ENCODE data around the gene LRRC4. TPM values are rescaled to one million over a fixed set of nuclear protein-coding genes. Genes with fewer than 3 reads are reported as not detected.

The LRRC4 gene
- polyA plus RNA-seq, 3 donors = 7.3 to 8.7 (median 8.4) TPM

DNA sequence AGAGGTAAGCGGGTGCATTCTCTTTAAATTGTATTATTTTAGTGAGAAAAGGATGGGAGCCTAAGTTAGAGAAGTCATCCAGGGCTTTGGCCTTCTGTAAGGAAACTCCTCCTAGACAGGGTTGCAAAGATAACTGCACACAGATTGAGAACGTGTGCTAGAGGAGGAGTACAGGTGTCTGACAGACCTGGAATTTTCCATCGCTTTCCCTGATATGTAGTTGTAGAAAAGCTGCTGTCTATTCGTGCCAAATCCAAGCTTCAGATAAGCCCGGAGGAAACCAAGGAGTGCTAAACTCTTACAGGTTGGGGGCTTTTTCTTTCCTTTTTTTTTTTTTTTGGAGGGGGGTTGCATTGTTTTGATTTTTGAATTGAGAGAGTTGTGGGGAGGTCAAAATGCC, 23.1 kb downstream of the LRRC4 start:
- DNase-seq (ENCODE audit: low read depth in 3 of 3, low spot score in 2 of 3) = no peak

DNA sequence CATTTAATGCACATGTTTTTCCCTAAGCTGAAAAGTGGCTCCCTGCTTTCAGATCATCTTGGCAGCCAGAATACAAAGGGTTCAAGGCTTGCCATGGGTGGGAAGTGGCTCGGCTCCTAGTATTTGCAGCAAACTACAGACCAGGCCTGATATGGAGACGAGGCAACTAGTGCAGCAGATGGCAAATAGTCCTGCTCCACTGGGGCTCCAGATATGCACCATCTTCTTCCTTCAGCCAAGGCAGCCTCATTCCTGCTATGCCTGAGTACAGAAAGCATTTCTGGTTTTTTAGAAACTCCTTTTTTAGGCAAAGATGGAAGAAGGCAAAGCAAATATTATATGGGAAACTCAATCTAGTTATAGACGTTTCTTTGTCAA, 23.9 kb downstream of the LRRC4 start:
- DNase-seq (ENCODE audit: low read depth in 3 of 3, low spot score in 2 of 3) = no peak

DNA sequence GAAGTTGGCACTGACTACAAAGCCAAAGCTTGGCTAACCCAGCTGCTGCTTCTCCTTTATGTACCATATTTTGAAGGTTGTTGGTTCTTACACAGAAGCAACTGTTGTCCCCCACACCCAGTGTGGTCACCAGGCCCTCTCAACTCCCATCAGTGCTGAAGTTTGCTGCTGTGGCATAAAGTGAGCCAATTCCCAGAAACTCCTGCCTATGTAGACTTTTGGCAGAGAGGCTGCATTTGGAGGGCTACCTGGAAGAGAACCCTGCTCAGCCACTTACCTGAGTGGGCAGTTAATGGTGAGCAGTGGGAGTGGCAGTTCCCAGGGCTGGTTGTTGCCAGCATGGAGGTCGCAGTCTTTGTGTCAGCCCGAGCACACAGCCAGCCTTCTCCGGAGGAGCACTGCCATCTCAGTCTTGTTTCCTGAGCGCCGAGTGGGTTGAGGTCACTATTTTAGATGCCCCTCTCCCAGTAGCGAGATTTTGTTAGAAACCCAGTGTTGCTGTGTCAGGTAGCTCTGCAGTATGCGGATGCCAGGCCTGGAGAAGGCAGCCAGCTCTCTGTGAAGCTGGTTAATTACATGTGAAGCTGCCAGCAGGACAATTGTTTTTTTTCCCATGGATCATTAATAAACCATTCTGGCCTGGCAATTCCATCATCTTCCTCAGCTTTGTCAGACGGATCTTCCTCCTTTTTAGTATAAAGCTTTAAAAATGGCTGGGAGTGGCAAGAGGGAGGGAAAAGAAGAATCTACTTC, 24.5 kb downstream of the LRRC4 start:
- DNase-seq (ENCODE audit: low read depth in 3 of 3, low spot score in 2 of 3) = no peak

DNA sequence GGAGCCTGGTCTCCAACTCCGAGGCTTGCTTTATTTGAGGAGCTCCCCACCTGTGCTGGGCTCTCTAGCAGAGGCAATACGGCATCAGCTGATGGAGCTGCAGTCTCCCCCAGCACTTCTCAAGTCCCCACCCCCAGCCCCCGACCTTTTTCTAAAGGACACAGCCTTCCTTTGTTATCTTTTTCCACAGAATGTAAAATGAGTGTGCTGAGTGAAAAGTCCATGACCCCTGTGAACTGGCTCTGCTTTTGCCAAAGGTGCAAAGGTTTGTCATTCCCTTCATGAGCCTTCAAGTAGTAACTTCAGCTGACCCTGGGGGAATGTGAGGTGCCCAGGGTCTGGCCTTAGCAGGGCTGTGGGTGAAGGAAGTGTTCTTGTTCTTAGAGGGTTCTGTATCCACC, 25.5 kb downstream of the LRRC4 start:
- DNase-seq (ENCODE audit: low read depth in 3 of 3, low spot score in 2 of 3) = no peak

DNA sequence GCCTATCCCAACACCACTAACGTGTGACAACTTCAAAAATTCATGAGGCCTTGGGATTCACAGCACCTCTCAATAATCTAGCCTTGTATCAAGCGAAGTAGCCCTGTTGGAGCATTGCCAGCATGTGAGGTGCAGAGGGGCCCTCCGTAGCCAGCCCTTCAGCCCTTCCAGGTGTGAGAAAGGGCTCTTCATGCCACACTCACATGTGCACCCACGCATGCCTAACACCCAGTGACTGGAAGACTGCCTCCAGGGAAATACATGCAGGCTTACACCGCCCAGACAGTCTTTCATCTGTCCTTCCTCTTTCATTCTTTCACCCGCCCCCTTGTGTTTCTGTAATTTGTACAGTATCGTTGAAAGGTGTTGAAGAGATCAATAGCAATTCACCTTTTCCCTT, 26.1 kb downstream of the LRRC4 start:
- DNase-seq (ENCODE audit: low read depth in 3 of 3, low spot score in 2 of 3) = no peak

DNA sequence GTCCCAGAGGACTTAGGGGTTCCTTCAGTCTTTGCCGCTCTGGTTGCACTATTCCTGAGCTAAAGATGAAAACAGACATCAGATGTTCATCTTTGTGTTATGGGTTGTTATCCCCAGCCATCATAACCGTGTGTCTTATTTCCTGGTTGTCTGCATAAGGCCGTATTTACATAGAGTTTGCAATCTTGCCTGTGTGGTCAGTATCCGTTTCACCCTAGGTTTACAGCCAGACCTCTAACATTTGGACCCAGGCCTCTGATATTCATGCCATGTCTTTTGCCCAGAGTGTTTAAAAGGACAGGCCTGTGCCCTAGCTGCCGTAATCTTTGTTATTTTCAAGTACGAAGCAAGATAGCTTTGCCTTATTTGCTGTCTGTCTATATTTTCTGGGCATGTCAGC, 26.6 kb downstream of the LRRC4 start:
- DNase-seq (ENCODE audit: low read depth in 3 of 3, low spot score in 2 of 3) = no peak

DNA sequence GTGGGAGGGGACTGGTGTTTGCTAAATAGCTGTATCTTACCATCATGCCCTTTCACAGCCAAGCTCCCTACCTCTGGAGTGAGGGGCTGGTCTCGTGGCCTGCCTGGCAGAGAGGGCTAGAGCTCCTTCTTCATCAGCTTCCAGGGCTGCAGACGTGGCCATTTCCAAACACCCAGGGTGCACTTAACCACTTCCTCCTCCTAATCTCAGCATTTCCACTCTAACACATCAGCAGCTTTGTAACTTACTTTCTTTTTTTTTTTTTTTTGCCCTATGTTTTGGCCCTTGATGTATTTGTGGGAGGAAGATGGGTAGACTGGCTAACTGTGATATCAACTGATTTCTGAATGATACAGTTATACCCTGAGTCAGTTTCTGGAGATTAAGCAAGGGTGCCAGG, 27.4 kb downstream of the LRRC4 start:
- no peak for DNase-seq (ENCODE audit: low read depth in 3 of 3, low spot score in 2 of 3)

DNA sequence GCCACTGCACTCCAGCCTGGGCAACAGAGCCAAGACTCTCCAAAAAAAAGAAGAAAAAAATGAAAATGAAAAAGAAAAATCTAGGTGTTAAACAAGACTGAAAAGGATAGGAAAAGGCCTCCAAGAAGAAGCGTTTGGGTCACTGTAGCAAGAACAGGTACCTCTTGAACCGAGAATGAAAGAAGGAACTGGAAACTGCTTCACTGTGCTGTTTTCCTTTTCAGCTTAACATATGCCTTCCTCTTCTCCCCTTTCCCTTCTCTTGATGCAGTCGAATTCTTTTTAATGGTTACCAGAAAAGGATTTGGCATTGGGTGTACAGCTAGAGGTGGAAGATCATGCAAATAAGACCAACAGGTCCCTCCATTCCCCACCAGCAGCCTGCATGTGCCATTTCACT, 28.1 kb downstream of the LRRC4 start:
- no peak for DNase-seq (ENCODE audit: low read depth in 3 of 3, low spot score in 2 of 3)

DNA sequence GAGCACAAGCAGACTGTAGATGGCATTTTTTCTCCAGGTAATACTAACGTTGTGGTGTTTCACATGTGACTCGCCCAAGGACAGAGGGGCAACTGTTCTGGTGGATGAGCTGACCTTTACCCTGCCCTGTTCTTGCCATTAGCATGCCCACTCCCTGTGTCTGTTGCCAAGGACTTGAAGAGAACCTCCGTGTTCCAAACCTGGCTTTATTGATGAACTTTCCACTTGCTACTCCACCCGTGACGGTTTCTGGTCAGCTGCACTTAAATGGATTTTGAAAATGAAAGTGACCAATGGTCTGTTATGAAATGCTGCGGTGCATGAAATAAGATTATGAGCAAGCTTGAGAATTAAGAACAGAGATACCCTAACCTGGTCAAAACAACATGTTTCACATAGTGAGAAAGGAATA, 30.4 kb downstream of the LRRC4 start:
- no peak for DNase-seq (ENCODE audit: low read depth in 3 of 3, low spot score in 2 of 3)

DNA sequence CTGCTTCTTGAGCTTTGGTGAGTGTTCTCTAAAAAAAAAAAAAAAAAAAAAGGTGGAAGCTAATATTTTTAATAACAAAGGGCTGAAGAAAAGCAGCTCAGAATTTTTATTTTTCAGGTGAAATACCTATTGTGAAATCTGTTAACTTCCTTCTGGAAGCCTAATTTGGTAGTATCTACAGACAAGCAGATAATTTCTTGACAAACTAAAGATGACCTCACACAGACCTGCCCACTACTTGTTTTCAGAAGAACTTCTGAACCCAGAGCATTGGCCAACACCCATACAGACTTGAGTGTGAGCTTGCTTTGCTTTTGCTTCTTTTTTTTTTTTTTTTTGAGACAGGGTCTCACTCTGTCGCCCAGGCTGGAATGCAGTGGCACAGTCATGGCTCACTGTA, 31.2 kb downstream of the LRRC4 start:
- DNase-seq (ENCODE audit: low read depth in 3 of 3, low spot score in 2 of 3) = no peak

DNA sequence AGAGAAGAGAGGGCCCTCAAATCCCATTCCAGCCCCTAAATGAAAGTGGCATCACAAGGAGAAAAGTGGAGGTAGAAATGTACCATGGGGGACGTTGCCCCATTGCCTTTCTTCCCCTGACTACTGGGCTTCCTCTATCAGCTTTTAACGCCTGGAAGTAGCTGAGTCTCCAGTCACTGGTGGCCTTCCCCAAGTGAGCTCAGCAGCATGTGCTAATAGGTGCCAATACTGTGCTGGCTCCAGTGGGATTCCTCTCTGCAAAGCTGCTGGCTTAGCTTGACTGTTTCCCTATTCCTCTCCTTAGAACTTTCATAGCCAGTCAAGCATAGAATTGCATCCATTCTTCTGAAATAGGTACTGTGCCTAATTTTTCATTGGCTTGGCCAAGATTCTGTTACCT, 32.6 kb downstream of the LRRC4 start:
- DNase-seq (ENCODE audit: low read depth in 3 of 3, low spot score in 2 of 3) = no peak

DNA sequence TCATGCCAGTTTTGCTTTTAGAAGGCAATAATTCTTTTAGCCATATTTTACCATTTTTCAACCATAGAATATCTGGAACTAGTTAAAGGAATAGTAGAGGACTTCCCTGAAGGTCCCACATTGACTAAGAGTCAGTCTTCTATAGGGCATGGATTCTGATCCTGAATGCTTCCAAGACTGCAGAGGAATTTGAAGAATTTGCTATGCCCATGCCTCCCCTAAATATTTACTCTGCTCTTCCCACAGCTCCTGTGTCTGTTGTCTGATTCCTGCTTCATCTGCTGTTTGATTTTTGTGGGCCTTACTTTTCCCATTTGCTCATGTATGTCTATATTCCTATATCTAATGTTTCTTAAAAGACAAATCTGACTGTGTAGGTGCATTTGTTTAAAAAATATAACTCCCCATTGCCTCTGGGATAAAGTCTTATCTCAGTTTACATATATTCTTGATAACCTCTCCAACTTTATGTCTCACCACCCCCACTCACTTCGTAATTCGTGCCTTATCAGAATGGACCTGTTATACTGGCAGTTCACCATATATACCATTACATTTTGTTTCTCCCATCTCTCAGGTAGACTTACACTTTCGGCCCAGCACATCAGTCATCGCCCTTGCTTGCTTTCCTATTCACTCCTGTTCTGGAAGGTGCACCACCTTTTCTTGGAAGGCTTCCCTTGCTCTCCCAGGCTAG, 33.9 kb downstream of the LRRC4 start:
- no peak for DNase-seq (ENCODE audit: low read depth in 3 of 3, low spot score in 2 of 3)

DNA sequence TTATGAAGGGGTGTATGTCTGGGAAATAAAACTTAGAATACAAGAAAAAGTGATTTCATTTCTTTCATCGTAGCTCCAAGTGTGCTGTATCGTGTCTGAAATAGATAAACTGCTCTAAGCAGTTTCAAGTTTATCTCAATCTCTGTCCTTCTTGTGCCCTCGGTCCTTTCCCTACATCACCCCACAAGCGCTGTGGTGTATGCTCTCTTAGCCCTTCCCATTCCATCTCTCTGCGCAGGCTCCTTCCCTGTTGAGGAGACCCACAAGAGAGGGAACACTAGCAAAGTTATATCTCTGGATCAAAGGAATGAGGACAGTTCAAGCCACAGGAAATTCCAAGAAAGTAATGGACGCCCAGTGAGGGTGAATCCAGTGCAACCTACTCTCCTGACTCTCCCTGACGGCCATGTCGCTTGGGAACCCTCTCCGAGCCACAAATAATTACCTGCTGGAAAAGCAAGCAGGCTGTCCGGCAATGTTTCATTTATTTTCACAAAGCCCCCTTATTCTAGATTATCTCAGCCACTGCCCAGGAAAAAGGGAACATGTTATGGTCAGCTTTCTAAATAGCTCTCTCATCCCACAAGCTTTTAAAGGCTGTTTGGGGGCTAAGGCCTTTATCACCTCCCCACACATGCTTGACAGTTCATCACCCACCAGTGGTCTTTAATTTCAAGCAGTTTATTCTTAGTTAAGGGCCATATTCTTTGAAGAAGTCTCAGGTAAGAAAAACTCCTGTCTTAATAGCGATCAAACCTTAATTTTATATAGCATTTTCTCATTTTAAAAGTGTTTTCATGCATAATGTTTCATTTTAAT, 34.8 kb downstream of the LRRC4 start:
- DNase-seq (ENCODE audit: low read depth in 3 of 3, low spot score in 2 of 3) = no peak

DNA sequence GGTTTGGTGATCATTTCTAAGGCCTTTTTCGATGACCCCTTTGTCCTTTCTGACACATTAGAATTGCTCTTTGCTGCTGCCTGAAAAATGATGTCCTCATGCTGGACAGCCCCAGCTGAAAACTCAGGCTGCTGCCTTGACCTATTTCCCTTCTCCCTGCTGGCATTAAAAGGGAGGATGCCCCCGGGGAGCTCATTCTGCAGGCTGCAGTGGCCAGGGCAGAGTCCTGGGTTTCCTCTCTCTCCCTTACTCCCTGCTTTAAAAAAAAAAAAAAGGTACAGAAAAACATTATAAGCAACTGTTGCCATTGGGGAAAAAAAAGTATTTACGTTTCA, 35.4 kb downstream of the LRRC4 start:
- no peak for DNase-seq (ENCODE audit: low read depth in 3 of 3, low spot score in 2 of 3)

DNA sequence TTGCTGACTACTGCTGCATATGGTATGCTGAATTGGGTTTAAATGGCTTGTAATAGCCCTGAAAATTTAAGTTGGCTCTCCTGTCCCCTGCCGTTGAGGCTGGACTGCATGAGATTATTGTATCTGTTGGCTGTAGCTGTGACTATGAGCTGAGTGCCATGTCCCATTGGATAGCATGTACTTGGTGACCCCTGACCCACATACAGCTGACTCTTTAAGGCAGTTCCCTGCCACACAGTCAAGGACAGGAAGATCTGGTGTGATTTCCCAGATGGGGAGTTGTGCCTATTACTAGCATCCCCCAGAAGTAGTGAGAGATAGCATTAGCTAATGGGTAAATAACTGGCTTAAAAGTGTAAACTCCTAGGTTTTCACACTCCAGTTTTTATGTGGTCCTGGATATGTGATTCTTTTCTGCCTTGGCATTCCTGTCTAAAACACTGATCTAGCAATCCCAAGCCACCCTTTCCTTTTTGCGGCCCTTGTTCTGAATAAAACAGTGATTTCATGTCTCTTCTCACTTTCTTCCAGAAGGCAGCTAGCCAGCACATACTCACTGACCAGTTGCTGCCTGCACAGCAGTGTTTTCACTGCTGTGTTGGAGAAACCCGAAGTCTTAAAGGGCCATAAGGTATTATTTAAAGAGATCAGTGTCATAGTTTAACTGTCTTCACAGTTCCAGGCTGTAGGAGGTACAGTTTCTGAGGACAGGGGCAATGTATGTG, 35.9 kb downstream of the LRRC4 start:
- no peak for DNase-seq (ENCODE audit: low read depth in 3 of 3, low spot score in 2 of 3)

DNA sequence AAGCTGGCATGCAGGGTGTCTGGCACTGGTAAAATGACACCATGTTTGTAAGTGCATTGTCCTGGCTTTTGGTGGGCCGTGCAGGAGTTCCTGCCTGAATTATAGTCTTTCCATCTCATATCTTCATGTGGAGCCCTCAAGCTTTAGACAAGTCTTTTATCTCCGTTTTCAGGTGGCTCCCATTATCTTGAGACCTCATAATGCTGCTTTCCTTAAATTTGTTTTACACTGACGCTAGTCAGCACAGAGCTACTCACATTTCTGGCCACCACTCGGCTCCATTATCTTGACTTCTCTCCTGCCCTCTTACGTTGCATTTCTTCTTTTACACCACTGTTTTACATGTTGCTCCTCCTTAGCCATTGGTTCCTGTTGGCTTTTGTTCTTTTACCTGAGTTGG, 37.2 kb downstream of the LRRC4 start:
- DNase-seq (ENCODE audit: low read depth in 3 of 3, low spot score in 2 of 3) = no peak

DNA sequence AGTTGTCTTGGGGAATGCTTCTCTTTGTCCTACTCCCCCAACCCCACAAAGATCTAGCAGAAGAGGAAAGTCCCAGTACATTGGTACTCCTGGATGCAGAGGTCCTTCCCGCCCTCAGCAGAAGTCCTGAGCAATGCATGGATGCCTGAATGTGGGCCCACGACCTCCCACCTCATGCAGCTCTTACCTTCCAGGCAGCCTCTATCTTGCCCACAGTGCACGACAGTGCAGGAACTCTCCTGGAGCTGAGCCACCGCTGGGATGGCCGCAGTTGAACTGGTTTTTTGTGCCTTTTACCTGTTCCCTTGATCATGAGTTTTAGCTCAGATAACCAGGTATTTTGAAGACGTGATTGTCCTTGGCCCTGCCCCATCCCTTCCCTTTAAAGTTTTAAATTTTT, 37.9 kb downstream of the LRRC4 start:
- DNase-seq (ENCODE audit: low read depth in 3 of 3, low spot score in 2 of 3) = no peak

DNA sequence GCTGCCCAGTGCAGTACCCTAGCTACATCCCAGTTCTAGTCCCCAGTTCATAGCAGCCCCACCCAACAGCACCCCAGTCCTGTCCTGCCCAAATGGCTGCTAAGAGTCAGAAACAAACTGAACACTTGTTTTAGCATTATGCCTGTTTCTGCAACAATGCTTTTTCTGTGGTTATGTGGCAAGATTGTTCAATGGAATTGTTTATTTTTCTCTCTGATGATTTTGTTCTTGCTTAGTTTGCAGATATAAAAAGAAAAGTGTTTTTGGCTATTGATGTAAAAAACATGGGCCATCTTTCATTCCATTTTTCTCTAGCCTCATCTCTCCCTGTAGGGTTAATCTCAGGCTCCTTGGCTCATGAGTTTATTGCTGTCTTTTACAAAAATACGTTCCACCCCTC, 42.5 kb downstream of the LRRC4 start:
- DNase-seq (ENCODE audit: low read depth in 3 of 3, low spot score in 2 of 3) = no peak

DNA sequence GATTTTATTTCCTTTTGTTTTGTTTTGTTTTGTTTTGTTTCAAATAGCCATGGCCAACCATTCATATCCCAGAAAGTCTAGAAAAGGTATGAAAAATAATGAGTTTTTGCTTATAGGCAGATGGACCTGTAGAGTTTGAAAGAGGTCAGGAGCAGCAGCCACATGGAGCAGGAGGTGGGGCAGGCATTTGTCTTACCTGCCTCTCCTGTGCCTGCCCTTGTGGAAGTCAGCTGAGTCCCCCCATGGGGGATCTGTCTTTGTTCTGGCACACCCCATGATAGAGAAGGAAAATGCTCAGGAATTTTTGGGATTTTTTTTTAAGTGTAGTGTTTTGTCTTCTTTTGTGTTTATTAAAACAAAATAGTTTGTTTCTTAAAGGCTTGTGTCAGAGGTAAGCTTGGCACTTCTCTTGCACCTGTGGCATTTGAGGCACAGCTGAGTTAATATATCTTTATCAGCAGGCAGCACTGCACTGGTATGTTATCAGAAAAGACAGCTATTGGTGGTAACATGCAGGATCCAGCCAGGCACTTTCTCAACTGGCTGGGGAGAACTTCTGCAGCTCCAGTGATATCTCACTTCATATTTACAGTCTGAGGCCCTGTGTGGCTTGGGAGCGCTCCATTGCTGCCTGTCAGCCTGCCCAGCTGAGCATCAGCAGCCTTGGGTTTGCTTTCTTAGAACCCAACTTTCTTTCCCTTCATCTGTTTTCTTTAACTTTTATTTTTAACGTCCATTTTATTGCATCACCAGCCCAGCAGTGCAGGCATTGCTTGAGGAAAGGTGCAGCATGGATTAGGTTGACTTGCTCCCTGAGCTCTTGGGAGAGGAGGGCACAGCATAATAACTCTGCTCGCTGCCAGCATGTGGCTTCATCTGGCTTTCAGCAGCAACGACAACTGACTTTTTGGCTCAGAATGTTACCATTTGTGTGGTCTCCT, 44.4 kb downstream of the LRRC4 start:
- DNase-seq (ENCODE audit: low read depth in 3 of 3, low spot score in 2 of 3) = no peak

DNA sequence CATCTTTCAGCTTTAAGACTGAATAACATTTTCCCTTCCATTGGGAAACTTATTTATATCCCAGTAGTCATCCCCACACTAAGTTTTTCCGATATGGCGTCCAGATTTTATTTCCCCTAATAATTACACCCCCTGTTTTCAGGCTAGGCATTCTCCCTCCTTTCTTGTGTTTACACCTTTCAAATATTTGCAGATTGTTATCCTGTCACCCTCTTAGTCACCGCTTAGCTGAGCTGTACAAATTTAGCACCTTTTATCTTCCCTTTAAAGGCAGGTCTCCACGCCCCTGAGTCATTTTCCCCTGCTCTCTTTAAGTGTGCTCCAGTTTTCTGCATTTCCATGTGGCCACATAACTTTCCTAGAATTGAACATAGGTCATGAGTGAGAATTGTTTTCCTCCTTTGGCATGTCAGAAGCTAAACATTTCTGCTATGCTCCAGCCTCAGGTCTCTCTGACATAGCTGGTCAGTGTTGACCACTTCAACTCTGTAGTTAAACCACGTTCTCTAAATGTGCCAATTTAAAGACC, 47.4 kb downstream of the LRRC4 start:
- no peak for DNase-seq (ENCODE audit: low read depth in 3 of 3, low spot score in 2 of 3)

Measured in right renal cortex interstitium (tissue), 3 donors.